H1 (cell line): Measurements from ENCODE around the gene LMX1B. TPM values are rescaled to one million over a fixed set of nuclear protein-coding genes. Genes with fewer than 3 reads are reported as not detected.

Source experiments
- ASH2L ChIP-seq: fragments of 200-600, 300-600 bp; sonication (generic); IDR thresholded peaks from one replicate; pipeline ENCODE4 v1.7.1; 2017; ENCODE audit warnings: low read length
- CHD1 ChIP-seq: IDR thresholded peaks from 2 replicates; pipeline ENCODE4 v1.6.1; 2012; ENCODE audit warnings: low read depth, low read length, improper control_type of control experiment
- CTBP2 ChIP-seq: IDR thresholded peaks from 2 replicates; pipeline ENCODE4 v1.7.0; 2011; ENCODE audit warnings: borderline replicate concordance, mild to moderate bottlenecking, moderate library complexity, mixed read lengths, low read length; ENCODE audit not compliant: insufficient read depth, insufficient read length
- GTF2F1 ChIP-seq: IDR thresholded peaks from 2 replicates; pipeline ENCODE4 v1.6.1; 2012; ENCODE audit warnings: low read depth, low read length, improper control_type of control experiment, borderline replicate concordance
- KDM4A ChIP-seq: IDR thresholded peaks from one replicate; pipeline ENCODE4 v1.7.1; 2012; ENCODE audit warnings: low read depth, mild to moderate bottlenecking, moderate library complexity, low read length, inconsistent platforms; ENCODE audit not compliant: severe bottlenecking
- PHF8 ChIP-seq: fragments of 200-600 bp; sonication (generic); conservative IDR thresholded peaks from 2 replicates; pipeline ENCODE4 v1.7.1; 2012; ENCODE audit warnings: low read depth, mild to moderate bottlenecking, inconsistent platforms, low read length, moderate library complexity
- RAD21 ChIP-seq, 2 experiments: IDR thresholded peaks in 1 of 2; conservative IDR thresholded peaks in 1 of 2; 2 replicates each; pipeline ENCODE4 v1.6.1; 2011; ENCODE audit warnings: low read depth in 2 of 2, low read length in 2 of 2, improper control_type of control experiment in 1 of 2, inconsistent platforms in 1 of 2, mild to moderate bottlenecking in 1 of 2, moderate library complexity in 1 of 2
- polyA plus RNA-seq, 7 experiments: library from polyadenylated mRNA; depleted of rRNA in 3 of 7; stranded (reverse) in 5 of 7; unstranded in 2 of 7; fragments of >200 nt in 5 of 7; fragments of 200-250 nt in 2 of 7; gene quantifications; 1 replicate in 5 of 7; 2 replicates in 1 of 7; 4 replicates in 1 of 7; pipeline versions ENCODE4 v1.2.1 to v1.2.3, GENCODE V29; 2011 to 2013; ENCODE audit warnings: missing spikeins in 2 of 7, mixed read lengths in 2 of 7
- total RNA-seq: library from RNA; stranded (reverse); fragmentation: NEBNext Ultra II Directional; extraction: Animal tissue kit (Norgen Biotek cat#: 25700); gene quantifications from 2 replicates; pipeline ENCODE4 v1.2.1, GENCODE V29; 2021

The LMX1B gene
- total and polyA plus RNA-seq, 2 of the 8 experiments (the other 6 are each of a cell fraction or from before 2014, with no cell fraction given), result 0.09 to 0.37 TPM

GRCh38 chr9:126618585-126619360 is 5.0 kb downstream of the LMX1B start (continued):
- TF ChIP-seq CHD1 (no peak), RAD21 (IDR thresholded peaks at IDR 0.05 in 1 of 2, conservative IDR thresholded peaks at IDR 0.05 in 1 of 2; ENCODE audit: low read depth in 2 of 2, low read length in 2 of 2) (no peak), CTBP2 (peak; percentile 94), KDM4A (peak; percentile 56), GTF2F1 (no peak), PHF8 (no peak), ASH2L (no peak)
